GM18870 (cell line): Measurements from ENCODE around the gene DLG5.

Experiments
- ATAC-seq: cut with Tn5 transposase; IDR thresholded peaks from one replicate; pipeline ENCODE4 v1.9.1; 2021; ENCODE audit warnings: moderate library complexity; ENCODE audit not compliant: unreplicated experiment

DLG5 gene, protein sequence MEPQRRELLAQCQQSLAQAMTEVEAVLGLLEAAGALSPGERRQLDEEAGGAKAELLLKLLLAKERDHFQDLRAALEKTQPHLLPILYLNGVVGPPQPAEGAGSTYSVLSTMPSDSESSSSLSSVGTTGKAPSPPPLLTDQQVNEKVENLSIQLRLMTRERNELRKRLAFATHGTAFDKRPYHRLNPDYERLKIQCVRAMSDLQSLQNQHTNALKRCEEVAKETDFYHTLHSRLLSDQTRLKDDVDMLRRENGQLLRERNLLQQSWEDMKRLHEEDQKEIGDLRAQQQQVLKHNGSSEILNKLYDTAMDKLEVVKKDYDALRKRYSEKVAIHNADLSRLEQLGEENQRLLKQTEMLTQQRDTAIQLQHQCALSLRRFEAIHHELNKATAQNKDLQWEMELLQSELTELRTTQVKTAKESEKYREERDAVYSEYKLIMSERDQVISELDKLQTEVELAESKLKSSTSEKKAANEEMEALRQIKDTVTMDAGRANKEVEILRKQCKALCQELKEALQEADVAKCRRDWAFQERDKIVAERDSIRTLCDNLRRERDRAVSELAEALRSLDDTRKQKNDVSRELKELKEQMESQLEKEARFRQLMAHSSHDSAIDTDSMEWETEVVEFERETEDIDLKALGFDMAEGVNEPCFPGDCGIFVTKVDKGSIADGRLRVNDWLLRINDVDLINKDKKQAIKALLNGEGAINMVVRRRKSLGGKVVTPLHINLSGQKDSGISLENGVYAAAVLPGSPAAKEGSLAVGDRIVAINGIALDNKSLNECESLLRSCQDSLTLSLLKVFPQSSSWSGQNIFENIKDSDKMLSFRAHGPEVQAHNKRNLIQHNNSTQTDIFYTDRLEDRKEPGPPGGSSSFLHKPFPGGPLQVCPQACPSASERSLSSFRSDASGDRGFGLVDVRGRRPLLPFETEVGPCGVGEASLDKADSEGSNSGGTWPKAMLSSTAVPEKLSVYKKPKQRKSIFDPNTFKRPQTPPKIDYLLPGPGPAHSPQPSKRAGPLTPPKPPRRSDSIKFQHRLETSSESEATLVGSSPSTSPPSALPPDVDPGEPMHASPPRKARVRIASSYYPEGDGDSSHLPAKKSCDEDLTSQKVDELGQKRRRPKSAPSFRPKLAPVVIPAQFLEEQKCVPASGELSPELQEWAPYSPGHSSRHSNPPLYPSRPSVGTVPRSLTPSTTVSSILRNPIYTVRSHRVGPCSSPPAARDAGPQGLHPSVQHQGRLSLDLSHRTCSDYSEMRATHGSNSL (N-terminal part only)

DNA sequence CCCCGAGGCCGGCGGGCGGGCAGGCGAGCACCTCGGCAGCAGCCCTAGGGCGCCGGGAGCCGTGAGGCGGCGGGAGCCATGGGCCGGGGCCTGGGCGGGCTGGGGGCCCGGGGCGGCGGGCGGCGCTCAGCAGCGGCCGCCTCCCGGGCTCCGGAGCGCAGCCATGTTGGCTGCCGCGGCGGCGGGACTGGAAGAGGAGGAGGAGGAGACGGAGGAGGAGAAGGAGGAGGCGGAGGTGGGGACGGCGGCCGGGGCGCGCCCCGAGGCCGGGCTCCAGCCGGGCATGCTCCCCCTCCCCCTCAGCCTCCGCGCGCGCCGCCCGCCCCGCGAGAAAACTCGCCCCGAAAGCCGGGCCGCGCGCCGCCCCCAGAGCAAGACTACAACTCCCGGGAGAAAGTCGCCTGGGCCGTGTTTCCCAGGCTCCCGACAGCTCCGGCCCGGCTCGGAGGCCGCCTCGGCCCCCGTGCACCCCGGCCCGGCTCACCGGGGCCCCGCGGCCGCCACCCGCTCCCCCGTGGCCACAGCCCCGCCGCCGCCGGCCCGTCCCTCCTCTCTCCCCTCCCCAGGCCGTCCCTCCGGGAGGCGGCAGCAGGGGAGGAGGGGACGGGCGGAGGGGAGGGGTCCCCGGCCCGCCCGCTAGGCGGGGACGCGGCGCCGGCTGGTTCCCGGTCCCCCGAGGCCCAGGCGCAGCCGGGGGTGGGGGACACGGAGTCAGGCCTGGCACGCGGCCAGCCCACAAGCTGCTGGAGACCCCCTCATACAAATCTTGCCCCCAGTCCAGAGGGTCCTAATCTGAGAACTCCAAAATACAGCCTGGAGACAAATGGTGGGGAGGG is at the start of gene DLG5:
Gene DLG5, minus strand, starts transcription at position 190 of the 836 bp plus-strand sequence. CDS start 235 bp downstream, outside the sequence.
- ATAC-seq: no peak

DNA sequence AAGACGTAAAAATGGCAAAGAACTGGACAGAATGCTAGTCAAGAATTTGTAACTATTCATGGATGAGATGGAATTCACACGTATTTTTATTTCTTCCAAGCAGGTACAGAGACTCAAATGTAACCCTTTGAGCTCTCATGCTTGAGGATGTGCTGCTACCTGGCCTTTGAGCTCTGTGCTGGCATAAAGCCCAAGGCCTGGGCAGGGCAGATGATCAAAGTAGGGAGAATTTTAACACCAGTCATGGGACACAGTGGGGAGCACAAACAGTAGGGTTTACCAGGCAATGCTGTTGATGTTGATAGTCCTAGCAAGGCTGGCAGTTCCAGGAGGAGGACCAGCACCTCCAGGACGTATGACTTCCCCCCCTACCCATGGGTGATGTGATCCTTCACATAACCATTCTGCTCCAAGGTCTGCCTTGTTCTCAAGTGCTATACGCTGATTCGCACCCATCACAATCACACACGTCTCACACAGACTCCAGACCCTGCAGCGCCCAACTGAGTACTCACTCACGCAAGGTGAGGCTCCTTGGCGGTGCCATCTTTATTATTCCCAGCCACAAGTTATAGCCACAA is 48.6 kb upstream of the DLG5 start:
- no peak for ATAC-seq

DNA sequence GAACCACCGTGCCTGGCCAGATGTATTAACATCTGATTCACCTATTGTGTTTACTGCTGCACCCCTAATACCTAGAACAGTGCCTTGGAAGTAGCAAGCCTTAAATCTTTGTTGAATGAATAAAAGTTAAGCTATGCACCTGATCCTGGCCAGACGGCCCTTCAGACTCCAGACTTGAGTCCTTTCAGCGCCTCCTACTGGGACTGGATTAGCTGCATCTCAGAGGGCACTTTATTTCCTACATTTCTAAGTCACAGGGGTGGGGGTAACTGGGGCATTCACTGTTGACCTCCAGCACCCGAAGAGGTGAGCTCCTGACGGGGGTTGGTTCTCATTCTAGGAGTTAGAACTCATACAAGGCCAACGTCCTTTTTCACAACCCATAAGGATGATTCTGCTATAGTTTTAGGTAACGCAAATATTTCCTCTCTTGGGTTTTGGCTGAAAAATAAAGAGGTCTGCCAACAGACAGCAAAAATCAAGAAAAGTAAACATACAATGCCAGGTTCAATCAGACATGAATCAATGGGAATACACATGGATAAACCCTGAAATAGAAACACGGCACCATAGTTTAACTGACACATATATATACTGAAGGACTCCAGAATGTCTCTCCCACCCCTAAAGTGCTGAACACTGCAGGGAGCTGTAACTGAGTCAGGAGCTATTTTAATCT is 48.0 kb upstream of the DLG5 start:
- no peak for ATAC-seq

DNA sequence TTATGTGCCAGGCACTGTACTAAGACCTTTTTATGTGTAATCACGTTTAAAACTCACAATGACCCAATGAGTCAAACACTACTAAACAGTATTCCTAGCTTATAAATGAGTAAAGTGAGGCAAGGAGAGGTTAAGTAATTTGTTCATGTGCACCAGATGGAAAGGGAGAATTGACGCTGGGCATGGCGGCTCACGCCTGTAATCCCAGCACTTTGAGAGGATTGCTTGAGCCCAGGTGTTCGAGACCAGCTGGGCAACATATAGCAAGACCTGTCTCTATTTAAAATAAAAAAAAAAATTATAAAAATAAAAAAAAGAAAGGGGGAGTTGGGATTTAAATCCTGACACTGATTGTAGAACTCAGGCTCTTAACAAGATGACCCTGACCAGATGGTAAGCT is 46.7 kb upstream of the DLG5 start:
- no peak for ATAC-seq

DNA sequence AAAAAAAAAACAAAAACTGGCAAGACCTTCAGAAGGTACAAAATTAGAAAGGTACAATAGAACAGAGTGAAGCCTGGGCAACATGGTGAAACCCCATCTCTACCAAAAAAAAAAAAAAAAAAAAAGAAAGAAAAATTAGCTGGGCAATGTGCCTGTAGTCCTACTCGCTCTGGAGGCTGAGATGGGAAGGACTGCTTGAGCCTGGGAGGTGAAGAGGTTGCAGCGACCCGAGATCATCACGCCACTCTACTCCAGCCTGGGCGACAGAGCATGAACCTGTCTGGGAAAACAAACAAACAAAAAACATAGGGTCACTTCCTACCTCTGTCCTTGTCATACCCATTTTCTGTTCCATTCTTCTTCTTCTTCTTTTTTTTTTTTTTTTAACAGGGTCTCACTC is 45.6 kb upstream of the DLG5 start:
- no peak for ATAC-seq

DNA sequence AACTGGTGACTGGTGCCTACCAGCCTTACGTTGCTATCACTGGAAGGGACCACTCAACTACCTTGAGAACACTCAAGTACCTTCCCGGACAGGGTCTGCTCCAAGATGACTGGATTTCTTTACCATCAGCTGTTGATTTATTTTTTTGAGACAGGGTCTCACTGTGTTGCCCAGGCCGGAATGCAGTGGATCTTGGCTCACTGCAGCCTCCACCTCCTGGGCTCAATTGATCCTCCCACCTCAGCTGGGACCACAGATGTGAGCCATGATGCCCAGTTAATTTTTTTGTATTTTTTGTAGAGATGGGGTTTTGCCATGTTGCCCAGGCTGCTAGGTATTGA is 45.2 kb upstream of the DLG5 start:
- no peak for ATAC-seq

DNA sequence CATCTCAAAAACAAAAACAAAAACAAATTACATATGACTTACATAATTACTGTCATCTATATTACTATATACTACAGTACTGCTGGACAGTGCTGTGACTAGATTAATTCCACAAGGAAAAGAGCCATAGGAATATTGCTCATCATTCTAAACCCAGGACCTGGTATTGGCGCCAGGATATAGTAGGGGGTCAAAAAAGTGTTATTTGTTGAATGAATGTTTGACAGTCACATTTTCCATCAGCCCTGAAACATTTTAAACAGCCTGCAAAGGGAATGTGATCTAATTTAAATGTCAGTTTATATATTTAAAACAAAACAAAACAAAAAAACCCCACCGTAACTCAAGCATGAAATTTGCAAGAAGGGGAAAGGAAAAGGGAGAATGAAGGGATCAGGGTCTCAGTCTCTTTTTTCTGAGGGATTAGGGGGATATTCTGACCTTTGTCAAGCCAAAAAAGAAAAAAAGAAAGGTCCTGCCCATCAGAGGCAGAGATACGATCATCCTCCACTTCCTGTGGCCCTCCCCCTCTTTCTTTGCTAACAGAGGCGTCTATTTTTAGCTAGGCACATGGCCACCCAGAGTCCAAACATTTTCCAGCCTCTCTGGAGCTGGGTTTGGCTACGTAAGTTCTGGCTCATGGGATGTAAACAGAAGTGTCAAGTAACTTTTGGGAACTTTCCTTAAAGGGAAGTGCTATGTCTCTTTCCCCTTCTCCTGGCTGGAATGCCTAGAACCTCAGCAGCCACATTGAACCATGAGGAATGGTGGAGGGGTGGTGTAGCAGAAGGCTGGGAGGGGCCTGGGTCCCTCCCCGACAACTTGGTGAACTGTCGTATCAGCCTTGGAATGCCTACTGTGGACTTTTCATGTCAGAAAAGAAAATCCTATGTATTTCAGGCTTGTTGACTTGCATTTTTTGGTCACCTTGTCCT is 44.6 kb upstream of the DLG5 start:
- ATAC-seq: no peak

DNA sequence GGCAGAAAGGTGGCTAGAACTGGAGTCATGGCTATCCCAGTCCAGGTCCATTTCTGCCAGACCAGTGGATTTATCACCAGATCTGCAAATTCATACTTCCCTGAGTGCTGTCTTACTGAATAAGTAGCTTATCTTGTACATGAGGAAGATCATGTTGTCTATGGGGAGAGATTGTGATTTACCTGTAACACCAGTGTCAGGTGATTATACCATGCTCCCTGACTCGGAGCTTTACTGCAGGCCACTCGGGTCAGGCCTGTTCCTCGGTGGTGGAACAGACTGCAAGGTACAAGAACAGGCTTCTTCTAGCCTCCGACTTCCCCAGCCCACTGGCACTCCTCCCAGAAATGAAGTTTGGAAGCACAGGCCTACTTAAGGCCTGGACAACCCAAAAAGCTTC is 42.6 kb upstream of the DLG5 start:
- ATAC-seq: no peak

DNA sequence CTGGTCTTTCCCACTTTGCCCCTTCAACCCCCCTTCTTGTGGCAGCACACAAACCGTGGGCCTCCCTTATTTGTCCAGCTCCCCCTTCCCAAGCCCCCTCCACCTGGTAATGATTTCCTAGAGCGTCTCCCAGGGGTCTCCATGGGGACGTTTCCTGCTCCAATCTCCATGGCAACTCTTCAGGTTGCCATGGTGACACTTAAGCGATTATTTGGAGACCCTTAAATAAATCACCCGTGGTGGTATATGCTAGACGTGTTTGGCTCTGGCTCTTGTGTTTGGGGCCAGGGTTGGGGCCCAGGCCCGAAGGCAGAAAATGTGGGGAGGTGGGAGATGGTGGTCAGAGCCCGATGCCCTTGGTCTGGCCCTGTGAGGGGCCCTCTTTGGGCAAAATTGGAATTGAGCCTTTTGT is 41.1 kb upstream of the DLG5 start:
- no peak for ATAC-seq

DNA sequence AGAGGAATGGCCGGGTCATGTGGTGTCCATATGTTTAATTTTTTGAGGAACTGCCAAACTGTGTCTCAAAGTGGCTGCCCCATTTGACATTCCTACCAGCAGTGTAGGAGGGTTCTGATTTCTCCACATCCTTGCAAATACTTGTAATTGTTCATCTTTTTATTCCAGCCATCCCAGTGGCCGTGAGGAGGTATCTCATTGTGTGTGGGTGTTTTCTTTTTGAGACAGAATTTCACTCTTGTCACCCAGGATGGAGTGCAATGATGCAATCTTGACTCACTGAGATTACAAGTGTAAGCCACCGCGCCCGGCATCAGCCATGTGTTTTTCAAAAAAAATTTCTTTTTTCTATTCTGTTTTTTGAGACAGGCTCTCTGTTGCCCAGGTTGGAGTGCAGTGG is 38.7 kb upstream of the DLG5 start:
- ATAC-seq: no peak

DNA sequence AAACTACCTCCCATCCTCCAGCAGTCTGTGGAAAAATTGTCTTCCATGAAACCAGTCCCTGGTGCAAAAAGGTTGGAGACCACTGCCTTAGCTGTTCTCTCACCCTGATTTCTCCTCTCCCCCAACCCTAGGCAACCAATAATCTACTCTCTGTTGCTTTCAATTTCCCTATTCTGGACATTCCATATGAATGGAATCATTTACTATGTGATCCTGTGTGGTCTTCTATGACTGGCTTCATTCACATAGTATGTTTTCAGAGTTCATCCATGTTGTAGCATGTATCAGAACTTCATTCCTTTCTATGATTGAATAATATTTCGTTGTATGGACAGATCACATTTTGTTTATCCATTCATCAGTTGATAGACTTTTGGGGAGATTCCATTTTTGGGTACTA is 38.3 kb upstream of the DLG5 start:
- ATAC-seq: no peak

DNA sequence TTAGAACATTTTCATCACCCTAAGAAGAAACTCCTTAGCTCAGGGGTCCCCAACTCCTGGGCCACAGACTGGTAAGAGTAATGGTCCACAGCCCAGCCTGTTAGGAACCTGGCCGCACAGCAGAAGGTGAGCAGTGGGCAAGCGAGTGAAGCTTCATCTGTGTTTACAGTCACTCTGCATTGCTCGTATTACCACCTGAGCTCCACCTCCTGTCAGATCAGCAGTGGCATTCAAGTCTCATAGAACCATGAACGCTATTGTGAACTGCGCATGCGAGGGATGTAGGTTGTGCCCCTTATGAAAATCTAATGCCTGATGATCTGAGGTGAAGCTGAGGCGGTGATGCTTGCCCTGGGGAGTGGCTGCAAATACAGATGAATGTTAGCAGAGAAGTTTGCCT is 37.3 kb upstream of the DLG5 start:
- ATAC-seq: no peak

DNA sequence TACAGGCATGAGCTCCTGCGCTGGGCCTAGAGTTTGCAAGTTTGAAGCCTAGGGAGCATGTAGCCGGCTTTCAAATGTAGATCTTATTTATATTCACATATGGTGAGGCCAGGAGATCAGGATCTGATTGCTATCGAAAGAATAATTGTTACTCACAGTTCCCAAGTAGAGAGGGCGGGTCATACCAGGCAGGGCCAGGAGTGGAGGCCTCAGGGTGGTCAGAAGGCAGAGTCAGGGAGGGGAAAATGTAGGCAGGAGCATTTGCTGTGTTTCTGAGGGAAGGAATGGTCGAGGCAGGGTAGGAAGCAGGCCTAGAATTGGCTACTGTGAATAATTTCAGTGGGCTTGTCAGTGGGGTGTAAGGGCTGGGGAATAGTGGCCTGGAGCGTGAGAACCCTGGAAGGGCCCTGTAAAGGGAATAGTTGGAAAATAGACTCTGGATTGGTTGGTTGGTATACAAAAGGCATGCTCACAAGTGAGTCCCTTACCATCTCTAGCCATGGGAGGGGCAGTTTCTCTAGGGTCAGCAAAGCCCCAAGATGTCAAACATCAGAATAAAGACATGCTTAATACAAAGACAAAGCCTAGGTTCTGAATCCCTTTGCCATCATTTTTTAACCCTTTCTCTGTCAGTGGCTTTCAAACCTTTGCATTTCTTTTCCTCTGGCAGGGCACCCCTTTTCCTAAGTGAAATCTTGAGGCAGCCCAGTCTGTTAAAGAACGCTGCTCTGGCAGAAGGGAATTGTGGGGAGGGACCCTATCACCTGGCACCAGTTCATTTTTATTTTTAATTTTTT is 36.0 kb upstream of the DLG5 start:
- no peak for ATAC-seq

DNA sequence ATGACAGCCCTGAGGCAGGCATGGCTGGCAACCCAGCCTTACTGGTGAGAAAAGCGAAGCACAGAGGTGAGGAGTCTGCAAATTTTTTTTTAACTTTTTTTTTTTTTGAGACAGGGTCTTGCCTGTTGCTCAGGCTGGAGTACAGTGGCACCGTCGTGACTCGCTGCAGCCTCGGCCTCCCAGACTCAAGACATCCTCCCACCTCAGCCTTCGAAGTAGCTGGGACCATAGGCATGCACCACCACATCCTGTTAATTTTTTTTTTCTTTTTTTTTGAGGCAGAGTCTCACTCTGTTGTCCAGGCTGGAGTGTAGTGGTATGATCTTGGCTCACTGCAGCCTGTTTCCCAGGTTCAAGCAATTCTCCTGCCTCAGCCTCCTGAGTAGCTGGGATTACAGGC is 35.1 kb upstream of the DLG5 start:
- ATAC-seq: no peak

DNA sequence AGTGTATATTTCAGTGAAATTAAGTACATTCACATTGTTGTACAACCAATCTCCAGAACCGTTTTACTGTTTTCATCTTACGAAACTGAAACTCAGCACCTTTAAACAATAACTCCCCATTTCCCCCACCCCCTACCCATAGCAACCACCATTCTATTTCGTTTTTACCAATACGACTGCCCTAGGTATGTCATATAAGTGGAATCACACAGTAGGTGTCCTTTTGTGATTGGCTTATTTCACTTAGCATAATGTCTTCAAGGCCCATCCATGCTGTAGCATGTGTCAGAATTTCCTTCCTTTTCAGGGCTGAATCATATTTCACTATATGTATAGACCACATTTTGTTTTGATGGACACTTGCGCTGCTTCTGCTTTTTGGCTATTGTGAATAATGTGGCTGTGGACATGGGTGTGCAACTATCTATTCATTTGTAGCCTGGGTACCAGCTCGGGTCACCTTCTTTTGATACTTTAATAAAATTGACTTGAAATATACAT is 34.3 kb upstream of the DLG5 start:
- no peak for ATAC-seq

DNA sequence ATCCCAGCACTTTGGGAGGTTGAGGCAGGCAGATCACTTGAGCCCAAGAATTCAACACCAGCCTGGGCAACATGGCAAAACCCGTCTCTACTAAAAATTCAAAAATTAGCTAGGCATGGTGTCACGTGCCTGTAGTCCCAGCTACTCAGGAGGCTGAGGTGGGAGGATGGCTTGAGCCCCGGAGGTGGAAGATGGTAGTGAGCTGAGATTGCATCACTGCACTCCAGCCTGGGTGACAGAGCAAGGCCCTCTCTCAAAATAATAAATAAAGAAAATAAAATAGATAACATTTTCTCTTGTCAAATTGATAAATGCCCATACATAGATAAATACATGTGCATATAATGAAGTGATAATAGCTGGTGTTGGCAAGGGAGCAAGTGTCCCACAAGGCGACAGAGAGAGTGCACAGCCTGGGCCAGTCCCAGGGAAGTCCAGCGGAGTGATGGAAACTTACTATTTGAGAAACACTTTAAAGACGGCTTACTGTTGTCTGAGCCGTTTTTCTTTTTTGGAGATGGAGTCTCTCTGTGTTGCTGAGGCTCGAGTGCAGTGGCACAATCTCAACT is 33.4 kb upstream of the DLG5 start:
- ATAC-seq: no peak

DNA sequence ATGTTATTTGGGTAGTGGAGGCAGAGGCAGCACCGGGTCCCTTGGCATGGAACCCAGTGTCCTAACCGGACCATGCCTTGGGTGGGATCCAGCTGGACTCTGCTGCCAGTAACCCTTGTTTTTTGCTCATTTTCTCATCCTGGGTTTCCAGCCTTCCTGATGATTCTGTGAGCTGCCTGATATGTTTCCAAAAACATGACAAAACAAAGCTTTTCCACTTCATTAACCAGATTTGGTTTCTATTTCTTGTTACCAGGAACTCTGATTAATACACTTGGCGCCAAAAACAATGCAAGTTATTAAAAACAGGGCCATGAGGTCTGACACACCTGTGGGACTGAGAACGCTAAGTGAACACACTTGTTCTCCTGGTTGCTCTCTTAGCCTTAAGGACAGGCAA is 32.8 kb upstream of the DLG5 start:
- no peak for ATAC-seq
